HL-60 (cell line): ENCODE results near the gene PPEF1.

Experiments used
- DNase-seq, 2 experiments: peaks; one replicate each; pipeline ENCODE4 v3.0.0-alpha.2; 2010 to 2020; ENCODE audit warnings: low read depth in 1 of 2, low spot score in 1 of 2
- H3K27ac ChIP-seq: fragments of 250-450 bp; sonication (Bioruptor Pico); replicated peaks from 2 replicates; pipeline ENCODE4 v1.5.1; 2020; ENCODE audit warnings: mild to moderate bottlenecking, moderate library complexity
- H3K27me3 ChIP-seq: fragments of 250-450 bp; sonication (Bioruptor Pico); 2 replicates; pipeline ENCODE4 v1.5.1; 2021; ENCODE audit warnings: mild to moderate bottlenecking, moderate library complexity; ENCODE audit not compliant: insufficient read depth, poor library complexity, severe bottlenecking
- H3K4me3 ChIP-seq: replicated peaks from 2 replicates; pipeline ENCODE4 v1.5.1; 2011; ENCODE audit warnings: mild to moderate bottlenecking, control low read depth, low read length; ENCODE audit not compliant: insufficient read depth
- GABPA ChIP-seq: IDR thresholded peaks from 2 replicates; pipeline ENCODE4 v1.6.1; 2012; ENCODE audit warnings: low read depth
- POLR2AphosphoS5 ChIP-seq: IDR thresholded peaks from 2 replicates; pipeline ENCODE4 v1.6.1; 2012; ENCODE audit warnings: low read depth
- SPI1 ChIP-seq: IDR thresholded peaks from 2 replicates; pipeline ENCODE4 v1.6.1; 2012; ENCODE audit warnings: low read depth, mild to moderate bottlenecking, borderline replicate concordance
- TF ChIP-seq, protein P1 (sequence below): IDR thresholded peaks from 2 replicates; pipeline ENCODE4 v1.6.1; 2012; ENCODE audit warnings: low read depth; ENCODE audit not compliant: insufficient replicate concordance
- TF ChIP-seq, protein P2 (sequence below): IDR thresholded peaks from one replicate; pipeline ENCODE4 v1.5.1; 2011; ENCODE audit warnings: low read length, control low read depth, inconsistent platforms; ENCODE audit not compliant: insufficient read depth

PPEF1 gene

DNA sequence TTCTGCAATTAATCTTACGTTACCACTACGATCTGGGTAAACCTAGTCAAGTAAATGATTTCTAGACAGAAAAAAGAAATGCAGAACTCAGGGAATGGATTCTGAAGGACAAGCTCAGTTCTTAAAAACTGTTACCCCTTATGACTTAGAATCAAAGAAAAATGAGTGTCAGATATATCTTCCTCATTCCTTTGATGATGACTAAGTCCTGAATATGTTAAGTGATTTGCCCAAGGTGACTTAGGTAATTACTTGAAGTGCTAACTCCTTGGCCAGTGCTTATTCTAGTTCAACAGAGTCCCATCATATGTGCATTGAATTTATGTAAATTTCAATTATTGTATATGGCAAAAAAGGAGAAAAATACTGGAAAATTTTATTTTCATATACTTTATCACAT lies 92.5 kb downstream of the PPEF1 start:
- Histone ChIP-seq H3K4me3 (no peak overlapping the region), H3K27ac (no peak overlapping the region), H3K27me3 (no peaks in the 10 kb centered on the region)
- TF ChIP-seq GABPA (no peak), SPI1 (no peak), POLR2AphosphoS5 (no peak)
- TF ChIP-seq, protein P1, sequence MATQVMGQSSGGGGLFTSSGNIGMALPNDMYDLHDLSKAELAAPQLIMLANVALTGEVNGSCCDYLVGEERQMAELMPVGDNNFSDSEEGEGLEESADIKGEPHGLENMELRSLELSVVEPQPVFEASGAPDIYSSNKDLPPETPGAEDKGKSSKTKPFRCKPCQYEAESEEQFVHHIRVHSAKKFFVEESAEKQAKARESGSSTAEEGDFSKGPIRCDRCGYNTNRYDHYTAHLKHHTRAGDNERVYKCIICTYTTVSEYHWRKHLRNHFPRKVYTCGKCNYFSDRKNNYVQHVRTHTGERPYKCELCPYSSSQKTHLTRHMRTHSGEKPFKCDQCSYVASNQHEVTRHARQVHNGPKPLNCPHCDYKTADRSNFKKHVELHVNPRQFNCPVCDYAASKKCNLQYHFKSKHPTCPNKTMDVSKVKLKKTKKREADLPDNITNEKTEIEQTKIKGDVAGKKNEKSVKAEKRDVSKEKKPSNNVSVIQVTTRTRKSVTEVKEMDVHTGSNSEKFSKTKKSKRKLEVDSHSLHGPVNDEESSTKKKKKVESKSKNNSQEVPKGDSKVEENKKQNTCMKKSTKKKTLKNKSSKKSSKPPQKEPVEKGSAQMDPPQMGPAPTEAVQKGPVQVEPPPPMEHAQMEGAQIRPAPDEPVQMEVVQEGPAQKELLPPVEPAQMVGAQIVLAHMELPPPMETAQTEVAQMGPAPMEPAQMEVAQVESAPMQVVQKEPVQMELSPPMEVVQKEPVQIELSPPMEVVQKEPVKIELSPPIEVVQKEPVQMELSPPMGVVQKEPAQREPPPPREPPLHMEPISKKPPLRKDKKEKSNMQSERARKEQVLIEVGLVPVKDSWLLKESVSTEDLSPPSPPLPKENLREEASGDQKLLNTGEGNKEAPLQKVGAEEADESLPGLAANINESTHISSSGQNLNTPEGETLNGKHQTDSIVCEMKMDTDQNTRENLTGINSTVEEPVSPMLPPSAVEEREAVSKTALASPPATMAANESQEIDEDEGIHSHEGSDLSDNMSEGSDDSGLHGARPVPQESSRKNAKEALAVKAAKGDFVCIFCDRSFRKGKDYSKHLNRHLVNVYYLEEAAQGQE = no peak
- TF ChIP-seq, protein P2, sequence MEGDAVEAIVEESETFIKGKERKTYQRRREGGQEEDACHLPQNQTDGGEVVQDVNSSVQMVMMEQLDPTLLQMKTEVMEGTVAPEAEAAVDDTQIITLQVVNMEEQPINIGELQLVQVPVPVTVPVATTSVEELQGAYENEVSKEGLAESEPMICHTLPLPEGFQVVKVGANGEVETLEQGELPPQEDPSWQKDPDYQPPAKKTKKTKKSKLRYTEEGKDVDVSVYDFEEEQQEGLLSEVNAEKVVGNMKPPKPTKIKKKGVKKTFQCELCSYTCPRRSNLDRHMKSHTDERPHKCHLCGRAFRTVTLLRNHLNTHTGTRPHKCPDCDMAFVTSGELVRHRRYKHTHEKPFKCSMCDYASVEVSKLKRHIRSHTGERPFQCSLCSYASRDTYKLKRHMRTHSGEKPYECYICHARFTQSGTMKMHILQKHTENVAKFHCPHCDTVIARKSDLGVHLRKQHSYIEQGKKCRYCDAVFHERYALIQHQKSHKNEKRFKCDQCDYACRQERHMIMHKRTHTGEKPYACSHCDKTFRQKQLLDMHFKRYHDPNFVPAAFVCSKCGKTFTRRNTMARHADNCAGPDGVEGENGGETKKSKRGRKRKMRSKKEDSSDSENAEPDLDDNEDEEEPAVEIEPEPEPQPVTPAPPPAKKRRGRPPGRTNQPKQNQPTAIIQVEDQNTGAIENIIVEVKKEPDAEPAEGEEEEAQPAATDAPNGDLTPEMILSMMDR = no peak
- no peak for DNase-seq

DNA sequence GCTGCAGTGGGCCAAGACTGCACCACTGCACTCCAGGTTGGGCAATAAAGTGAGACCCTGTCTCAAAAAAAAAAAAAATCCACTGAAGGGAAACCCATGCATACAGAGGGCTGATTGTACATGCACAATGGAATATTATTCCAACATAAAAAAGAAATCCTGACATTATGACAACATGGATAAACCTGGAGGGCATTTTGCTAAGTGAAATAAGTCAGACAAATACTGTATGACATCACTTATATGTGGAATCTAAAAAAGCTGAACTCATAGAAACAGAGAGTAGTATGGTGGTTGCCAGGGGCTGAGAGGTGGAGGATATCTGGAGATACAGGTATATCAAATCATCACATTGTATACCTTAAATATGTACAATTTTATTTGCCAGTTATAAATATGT lies 102.2 kb downstream of the PPEF1 start:
- Histone ChIP-seq H3K27me3 (no peaks in the 10 kb centered on the region), H3K4me3 (no peak overlapping the region), H3K27ac (no peak overlapping the region)
- DNase-seq = no peak
- TF ChIP-seq GABPA = no peak
- TF ChIP-seq, protein P2 = no peak
- no peak for TF ChIP-seq POLR2AphosphoS5
- TF ChIP-seq SPI1 = no peak
- TF ChIP-seq, protein P1 = no peak

DNA sequence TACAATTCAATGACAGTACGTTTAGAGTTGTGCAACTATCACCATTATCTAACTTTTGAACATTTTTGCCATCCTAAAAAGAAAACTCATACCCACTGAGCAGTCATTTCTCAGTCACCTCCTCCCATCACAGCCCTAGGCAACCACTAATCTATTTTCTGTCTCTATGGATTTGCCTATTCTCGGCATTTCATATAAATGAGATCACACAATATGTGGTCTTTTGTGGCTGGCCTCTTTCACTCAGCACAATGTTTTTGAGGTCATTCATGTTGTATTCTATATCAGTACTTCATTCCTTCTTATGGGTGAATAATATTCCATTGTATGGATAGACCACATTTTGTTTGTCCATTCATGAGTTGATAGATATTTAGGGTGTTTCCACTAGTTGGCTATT lies 103.0 kb downstream of the PPEF1 start:
- Histone ChIP-seq H3K27me3 (no peaks in the 10 kb centered on the region), H3K27ac (no peak overlapping the region), H3K4me3 (no peak overlapping the region)
- no peak for TF ChIP-seq GABPA
- TF ChIP-seq, protein P2 = no peak
- TF ChIP-seq SPI1 = no peak
- TF ChIP-seq POLR2AphosphoS5 = no peak
- TF ChIP-seq, protein P1 = no peak
- no peak for DNase-seq
